GM12865 (cell line): Measurements from ENCODE around the gene CDIPT.
"Not testable (repeated sequence)": the region's sequence is repeated elsewhere in the genome, so short reads cannot be mapped to it uniquely, and the experiment has no call there.

ENCODE experiments used
- DNase-seq: peaks from one replicate; pipeline ENCODE4 v3.0.0; 2010; ENCODE audit warnings: low read depth
- H3K4me3 ChIP-seq: 2 replicates; pipeline ENCODE4 v1.5.1; 2011; ENCODE audit warnings: mild to moderate bottlenecking, low read depth, low read length, control low read depth
- TF ChIP-seq, protein P1 (sequence below): IDR thresholded peaks from 2 replicates; pipeline ENCODE4 v1.5.1; 2011; ENCODE audit warnings: low read length, control low read depth, low read depth, inconsistent platforms; ENCODE audit not compliant: insufficient read depth; ENCODE audit errors: missing control alignments

The CDIPT gene, protein sequence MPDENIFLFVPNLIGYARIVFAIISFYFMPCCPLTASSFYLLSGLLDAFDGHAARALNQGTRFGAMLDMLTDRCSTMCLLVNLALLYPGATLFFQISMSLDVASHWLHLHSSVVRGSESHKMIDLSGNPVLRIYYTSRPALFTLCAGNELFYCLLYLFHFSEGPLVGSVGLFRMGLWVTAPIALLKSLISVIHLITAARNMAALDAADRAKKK

DNA sequence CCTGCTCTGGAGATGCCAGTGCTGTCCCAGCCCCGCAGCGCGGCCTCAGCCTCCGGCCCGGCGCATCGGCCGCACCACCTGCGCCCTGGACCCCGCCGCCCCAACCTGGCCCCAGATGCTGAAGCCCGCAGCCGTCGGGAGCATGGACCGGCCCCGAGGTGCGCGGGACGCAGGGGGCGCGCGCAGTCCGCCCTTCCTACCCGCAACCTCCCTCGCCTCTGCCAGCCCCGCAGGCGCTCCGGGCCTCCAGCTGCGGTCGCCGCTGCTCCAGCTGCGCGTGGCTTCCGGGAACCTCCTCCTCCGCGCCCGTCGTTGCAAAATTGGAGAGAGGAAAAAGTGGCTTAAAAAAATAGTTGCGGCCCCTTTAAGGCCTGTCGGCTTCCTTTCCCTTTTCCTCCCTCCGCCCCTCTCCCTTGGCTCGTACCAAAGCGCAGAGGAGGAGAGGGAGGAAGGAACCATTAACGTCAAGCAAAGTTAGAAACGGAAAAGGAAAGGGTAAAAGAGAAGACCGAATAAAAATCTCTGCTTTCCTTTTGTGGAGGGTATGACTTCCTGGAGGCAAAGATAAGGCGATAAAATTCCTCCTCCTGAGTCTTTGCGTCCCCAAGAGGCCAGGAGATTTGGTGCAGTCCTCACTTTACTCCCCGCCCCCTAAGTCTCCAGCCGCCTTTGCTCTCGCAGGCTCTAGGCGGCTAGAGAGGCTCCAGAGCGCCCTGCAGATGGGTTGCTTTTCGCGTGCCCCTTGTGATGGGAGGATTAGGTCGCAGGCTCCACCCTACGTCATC lies at the start of gene CDIPT:
CDIPT (minus strand) TSS at position 343 of the 785 bp plus-strand sequence. CDS start 369 bp downstream, outside the sequence.
- H3K4me3 ChIP-seq: peak within 1 kb of the TSS; percentile 60
- peak; percentile 99 for DNase-seq
- TF ChIP-seq, protein P1, sequence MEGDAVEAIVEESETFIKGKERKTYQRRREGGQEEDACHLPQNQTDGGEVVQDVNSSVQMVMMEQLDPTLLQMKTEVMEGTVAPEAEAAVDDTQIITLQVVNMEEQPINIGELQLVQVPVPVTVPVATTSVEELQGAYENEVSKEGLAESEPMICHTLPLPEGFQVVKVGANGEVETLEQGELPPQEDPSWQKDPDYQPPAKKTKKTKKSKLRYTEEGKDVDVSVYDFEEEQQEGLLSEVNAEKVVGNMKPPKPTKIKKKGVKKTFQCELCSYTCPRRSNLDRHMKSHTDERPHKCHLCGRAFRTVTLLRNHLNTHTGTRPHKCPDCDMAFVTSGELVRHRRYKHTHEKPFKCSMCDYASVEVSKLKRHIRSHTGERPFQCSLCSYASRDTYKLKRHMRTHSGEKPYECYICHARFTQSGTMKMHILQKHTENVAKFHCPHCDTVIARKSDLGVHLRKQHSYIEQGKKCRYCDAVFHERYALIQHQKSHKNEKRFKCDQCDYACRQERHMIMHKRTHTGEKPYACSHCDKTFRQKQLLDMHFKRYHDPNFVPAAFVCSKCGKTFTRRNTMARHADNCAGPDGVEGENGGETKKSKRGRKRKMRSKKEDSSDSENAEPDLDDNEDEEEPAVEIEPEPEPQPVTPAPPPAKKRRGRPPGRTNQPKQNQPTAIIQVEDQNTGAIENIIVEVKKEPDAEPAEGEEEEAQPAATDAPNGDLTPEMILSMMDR: peak; percentile 82

DNA sequence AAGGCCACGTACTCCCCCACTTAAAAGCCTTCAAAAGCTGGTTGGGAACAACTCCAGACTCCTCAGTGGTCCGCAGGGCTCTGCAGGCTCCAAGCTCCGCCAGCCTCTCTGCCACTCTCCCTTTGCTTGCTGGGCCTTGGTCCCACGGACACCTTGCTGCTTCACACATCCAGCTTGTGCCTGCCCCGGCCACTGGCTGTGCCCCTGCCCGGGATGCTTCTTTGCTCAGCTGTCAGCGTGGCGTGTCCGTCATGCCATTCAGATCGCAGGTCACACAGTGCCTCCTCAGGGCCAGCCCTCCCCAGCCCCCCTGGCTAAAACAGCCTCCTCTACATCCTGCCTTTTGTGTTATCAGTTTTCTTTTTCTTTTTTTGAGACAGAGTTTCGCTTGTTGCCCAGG lies 49.1 kb upstream of the CDIPT start:
- no peak for DNase-seq
- H3K4me3 ChIP-seq: no peak overlapping the region
- TF ChIP-seq, protein P1: no peak

DNA sequence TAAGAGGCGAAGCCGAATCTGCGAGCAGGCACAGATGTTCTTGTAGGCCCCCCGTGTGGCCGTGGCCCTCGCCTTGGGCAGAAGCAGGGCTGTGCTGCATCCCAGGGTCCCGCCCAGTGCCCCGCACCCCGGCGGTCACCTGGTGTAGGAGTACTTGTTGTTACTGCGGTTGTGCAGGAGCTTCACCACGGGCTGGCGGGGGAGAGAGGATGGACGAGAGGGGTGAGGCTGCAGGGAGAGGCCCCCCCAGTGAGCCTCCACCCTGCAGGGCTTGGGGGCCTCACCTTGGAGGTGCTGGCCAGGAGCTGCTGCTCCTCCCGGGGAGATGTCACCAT lies 48.6 kb upstream of the CDIPT start:
- no peak for DNase-seq
- TF ChIP-seq, protein P1: no peak

DNA sequence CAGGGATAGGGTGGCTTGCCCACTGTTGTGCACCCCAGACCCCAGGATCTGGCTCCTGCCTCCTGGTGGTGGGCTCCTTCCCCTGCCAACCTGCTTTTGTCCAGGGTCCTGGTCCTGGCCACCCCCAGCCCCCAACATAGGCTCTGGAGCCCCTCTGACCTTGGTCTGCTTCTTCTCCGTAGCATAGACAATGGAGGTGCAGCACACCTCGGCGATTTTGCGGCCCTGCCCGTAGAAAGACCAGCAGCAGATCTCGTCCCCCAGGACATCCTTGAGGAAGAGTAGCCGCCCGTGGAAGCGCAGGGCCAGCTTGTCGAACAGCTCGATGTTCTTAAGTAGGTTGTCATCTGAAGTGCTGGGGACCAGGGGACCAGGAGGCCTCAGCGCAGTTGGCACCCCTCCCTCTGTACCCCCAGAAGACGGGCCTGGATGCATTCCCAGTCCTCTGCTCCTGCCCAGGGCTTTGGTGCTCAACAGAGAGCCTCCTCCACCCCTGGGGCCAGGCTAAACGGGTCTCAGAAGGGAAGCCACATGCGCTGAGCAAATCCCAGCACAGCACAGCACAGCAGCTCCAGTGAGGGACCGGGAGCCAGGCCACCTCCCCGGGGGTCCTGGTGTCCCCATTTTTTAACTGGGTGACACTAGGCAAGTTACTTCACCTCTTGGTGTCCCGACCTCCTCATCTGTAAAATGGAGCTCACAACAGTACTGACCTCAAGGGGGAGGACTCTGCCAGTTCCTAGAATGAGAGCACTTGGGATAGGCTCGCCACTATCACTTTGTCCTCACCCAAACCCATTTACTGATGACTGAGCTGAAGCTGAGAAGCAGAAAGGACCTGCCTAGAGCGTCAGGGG lies 48.0 kb upstream of the CDIPT start:
- TF ChIP-seq, protein P1: no peak
- no peak for DNase-seq
- H3K4me3 ChIP-seq: no peak overlapping the region

More for the DNA sequence above, 48.6 kb upstream of the CDIPT start:
- H3K4me3 ChIP-seq: no peak overlapping the region

DNA sequence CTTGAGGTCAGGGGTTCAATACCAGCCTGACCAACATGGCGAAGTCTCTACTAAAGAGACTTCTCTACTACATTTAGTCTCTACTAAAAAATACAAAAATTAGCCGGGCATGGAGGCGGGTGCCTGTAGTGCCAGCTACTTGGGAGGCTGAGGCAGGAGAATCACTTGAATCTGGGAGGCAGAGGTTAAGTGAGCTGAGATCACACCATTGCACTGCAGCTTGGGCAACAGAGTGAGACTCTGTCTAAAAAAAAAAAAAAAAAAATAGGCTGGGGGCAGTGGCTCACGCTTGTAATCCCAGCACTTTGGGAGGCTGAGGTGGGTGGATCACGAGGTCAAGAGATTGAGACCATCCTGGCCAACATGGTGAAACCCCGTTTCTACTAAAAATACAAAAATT lies 46.8 kb upstream of the CDIPT start:
- not testable (repeated sequence) for H3K4me3 ChIP-seq

DNA sequence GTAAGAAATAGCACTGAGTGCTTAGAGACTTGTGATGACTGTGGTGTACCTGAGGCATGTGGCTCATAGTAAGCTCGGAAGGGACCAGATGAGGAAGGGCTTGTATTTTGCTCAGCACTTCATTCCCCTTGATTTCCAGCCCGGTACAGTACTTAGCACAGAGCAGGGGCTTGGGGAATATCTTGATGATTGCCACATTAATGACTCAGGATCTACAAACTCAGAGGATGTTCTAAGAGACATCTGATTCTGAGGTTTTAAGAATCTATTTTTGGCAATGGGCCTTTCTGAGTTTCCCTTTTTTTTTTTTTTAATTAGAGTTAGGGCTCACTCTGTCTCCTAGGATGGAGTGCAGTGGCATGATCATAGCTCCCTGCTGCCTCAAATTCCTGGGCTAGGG lies 46.4 kb upstream of the CDIPT start:
- H3K4me3 ChIP-seq: no peak overlapping the region
- TF ChIP-seq, protein P1: no peak
- no peak for DNase-seq

More for the DNA sequence above, 46.8 kb upstream of the CDIPT start:
- DNase-seq: not testable (repeated sequence)

DNA sequence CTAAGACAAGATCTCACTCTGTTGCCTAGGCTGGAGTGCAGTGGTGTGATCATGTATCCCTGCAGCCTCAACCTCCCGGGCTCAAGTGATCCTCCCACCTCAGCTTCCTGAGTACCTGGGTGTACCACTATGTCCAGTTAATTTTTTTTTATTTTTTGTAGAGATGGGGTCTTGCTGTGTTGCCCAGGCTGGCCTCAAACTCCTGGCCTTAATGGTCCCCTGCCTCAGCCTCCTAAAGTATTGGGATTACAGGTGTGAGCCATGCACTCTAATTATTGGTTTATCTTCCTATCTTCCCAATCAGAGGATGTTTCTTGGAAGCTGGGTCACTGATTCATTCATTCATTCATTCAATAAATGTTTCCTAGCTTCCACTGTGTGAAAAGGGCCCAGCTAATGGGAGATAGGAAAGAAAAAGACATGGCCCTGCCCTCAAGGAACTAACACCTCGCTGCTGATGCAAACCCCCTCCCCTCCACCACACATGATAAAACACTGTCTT lies 45.7 kb upstream of the CDIPT start:
- DNase-seq: no peak
- TF ChIP-seq, protein P1: no peak
- H3K4me3 ChIP-seq: no peak overlapping the region
